Measurements from ENCODE around the gene NR1I2.

DNA sequence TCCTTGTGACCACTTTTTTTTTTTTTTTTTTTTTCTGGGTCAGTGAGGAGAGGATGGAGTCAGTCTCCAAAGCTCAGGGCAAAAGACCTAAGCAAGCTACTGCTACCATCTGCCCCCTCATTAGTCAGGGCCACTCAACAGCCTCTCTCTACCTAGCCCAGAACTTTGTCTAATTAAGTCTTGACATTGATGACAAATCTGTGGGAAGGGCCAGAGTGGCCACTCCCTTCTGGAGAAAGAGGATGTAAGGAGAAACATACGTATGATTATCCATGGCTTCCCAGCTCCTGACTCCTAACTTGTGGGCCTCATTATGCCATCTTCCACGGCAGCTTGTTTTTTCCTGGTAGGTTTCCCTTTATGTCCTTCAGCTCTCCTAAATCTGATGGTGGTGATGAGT is 37.9 kb downstream of the NR1I2 start:
- TF ChIP-seq EZH2 (IDR thresholded peaks at IDR 0.05) (no peak), POLR2AphosphoS5 (IDR thresholded peaks at IDR 0.05; ENCODE audit: borderline replicate concordance, low read depth, low read length) (no peak), FOXP2 (optimal IDR thresholded peaks at IDR 0.05; ENCODE audit: control extremely low read depth, extremely low read length, insufficient read depth) (no peak)
